ENCODE measurements around the gene GULP1.

GRCh38 chr2:188332619-188333018, 40.9 kb downstream of the GULP1 start:
- TF ChIP-seq CTCF (IDR thresholded peaks at IDR 0.05) (no peak), POLR2A (IDR thresholded peaks at IDR 0.05) (no peak)
